ENCODE measurements around the gene CCM2.

CCM2 gene

DNA sequence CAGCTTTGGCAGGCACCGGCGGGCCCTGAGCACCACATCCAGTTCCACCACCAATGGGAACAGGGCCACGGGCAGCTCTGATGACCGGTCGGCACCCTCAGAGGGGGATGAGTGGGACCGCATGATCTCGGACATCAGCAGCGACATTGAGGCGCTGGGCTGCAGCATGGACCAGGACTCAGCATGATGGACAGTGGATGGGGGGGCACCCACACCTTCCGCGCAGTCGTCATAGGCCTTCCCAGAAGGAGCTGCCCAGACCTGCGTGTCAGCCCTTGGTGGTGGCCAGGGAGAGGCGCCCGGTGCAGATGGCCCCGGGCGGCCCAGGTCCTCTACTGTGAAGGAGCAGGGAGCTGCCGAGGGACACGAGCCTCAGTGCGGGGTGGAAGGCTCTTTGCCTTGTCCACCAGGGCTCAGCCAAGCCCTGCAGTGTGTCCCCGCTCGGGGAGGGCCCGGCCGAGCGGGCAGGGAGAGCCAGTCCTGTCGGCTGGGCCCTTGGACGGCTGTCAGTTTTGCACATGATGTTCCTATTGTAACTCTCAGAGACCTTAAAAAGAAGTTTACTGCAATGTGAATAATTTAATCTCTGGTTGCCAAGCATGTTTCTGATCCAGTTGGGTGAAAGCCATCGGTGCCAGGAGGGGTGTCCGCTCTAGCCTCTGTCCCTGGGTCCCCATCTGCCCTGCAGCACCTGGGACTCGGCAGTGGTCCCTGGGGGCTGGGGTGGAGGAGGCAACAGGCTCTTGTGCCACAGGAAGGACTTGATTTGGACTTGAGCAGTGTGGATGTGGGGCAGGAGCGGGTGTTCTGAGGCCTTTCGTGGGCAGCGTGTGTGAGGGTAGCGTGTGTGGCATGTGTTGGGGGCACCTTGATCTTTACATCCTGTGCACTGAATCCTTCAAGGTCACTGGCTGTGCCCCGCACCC lies 76.1 kb downstream of the CCM2 start:
- Histone ChIP-seq H3K9me3 (ENCODE audit: control insufficient read depth in 5 of 5, low read length in 5 of 5) (no peaks in the 10 kb centered on the region), H3K9ac (ENCODE audit: low read length in 5 of 5) (no peak overlapping the region), H3K4me1 (ENCODE audit: control insufficient read depth in 5 of 5, insufficient read depth in 5 of 5, low read length in 5 of 5) (peaks cover 0 to 9% (median 0%) of the 10 kb centered on the region in 5 donors), H3K4me3 (ENCODE audit: low read depth in 1 of 5, low read length in 5 of 5) (no peak overlapping the region), H3K36me3 (ENCODE audit: control insufficient read depth in 5 of 5, insufficient read depth in 5 of 5, low read length in 5 of 5) (peaks cover 0 to 73% (median 67%) of the 10 kb centered on the region in 5 donors), H3K27ac (ENCODE audit: low read depth, low read length) (no peak overlapping the region), H3K27me3 (ENCODE audit: control insufficient read depth in 5 of 5, insufficient read depth in 4 of 5, low read length in 5 of 5) (no peaks in the 10 kb centered on the region)

- Histone ChIP-seq H3K27ac (ENCODE audit: low read depth, low read length) (no peak overlapping the region), H3K4me1 (ENCODE audit: control insufficient read depth in 5 of 5, insufficient read depth in 5 of 5, low read length in 5 of 5) (peaks cover 0 to 11% (median 0%) of the 10 kb centered on the region in 5 donors), H3K27me3 (ENCODE audit: control insufficient read depth in 5 of 5, insufficient read depth in 4 of 5, low read length in 5 of 5) (no peaks in the 10 kb centered on the region), H3K9me3 (ENCODE audit: control insufficient read depth in 5 of 5, low read length in 5 of 5) (no peaks in the 10 kb centered on the region), H3K4me3 (ENCODE audit: low read depth in 1 of 5, low read length in 5 of 5) (no peak overlapping the region), H3K36me3 (ENCODE audit: control insufficient read depth in 5 of 5, insufficient read depth in 5 of 5, low read length in 5 of 5) (peaks cover 0 to 65% (median 59%) of the 10 kb centered on the region in 5 donors), H3K9ac (ENCODE audit: low read length in 5 of 5) (no peak overlapping the region)
Observed at GRCh38 chr7:45076946-45077345, 76.9 kb downstream of the CCM2 start.

DNA sequence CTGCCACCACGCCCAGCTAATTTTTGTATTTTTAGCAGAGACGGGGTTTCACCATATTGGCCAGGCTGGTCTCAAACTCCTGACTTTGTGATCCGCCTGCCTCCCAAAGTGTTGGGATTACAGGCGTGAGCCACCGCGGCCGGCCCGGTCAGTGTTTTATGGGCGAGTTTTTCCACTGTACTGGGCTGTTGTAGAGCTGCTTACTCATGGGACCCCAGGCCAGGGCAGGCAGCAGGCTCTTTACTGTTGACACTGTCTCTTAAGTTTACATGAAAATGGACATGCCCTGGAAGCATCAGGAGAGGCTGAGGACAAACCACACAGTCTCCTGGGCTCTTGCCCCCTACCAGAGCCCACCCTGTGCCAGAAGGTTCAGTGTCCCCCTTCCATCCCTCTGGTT lies 77.6 kb downstream of the CCM2 start:
- Histone ChIP-seq H3K9ac (ENCODE audit: low read length in 5 of 5) (no peak overlapping the region), H3K36me3 (ENCODE audit: control insufficient read depth in 5 of 5, insufficient read depth in 5 of 5, low read length in 5 of 5) (peaks cover 0 to 59% (median 53%) of the 10 kb centered on the region in 5 donors), H3K27ac (ENCODE audit: low read depth, low read length) (no peak overlapping the region)

DNA sequence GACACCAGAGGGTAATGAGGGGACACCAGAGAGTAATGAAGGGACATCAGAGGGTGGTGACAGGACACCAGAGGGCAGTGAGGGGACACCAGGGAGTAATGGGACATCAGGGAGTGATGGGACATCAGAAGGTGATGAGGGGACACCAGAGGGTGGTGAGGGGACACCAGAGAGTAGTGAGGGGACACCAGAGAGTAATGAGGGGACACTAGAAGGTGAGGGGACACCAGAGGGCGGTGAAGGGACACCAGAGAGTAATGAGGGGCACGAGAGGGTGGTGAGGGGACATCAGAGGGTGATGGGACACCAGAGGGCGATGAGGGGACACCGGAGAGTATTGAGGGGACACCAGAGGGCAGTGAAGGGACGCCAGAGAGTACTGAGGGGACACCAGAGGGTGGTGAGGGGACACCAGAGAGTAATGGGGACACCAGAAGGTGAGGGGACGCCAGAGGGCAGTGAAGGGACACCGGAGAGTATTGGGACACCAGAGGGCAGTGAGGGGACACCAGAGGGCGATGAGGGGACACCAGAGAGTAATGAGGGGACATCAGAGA lies 78.2 kb downstream of the CCM2 start:
- peaks cover 0 to 19% (median 10%) of the 10 kb centered on the region in 5 donors for H3K4me1 ChIP-seq (ENCODE audit: control insufficient read depth in 5 of 5, insufficient read depth in 5 of 5, low read length in 5 of 5)
- H3K4me3 ChIP-seq (ENCODE audit: low read depth in 1 of 5, low read length in 5 of 5) = no peak overlapping the region
- no peaks in the 10 kb centered on the region for H3K27me3 ChIP-seq (ENCODE audit: control insufficient read depth in 5 of 5, insufficient read depth in 4 of 5, low read length in 5 of 5)
- peaks cover 0 to 53% (median 47%) of the 10 kb centered on the region in 5 donors for H3K36me3 ChIP-seq (ENCODE audit: control insufficient read depth in 5 of 5, insufficient read depth in 5 of 5, low read length in 5 of 5)
- H3K27ac ChIP-seq (ENCODE audit: low read depth, low read length) = no peak overlapping the region
- H3K9ac ChIP-seq (ENCODE audit: low read length in 5 of 5) = no peak overlapping the region
- no peaks in the 10 kb centered on the region for H3K9me3 ChIP-seq (ENCODE audit: control insufficient read depth in 5 of 5, low read length in 5 of 5)

More for the DNA sequence above, 77.6 kb downstream of the CCM2 start:
- Histone ChIP-seq H3K27me3 (ENCODE audit: control insufficient read depth in 5 of 5, insufficient read depth in 4 of 5, low read length in 5 of 5) (no peaks in the 10 kb centered on the region), H3K4me3 (ENCODE audit: low read depth in 1 of 5, low read length in 5 of 5) (no peak overlapping the region), H3K4me1 (ENCODE audit: control insufficient read depth in 5 of 5, insufficient read depth in 5 of 5, low read length in 5 of 5) (peaks cover 0 to 13% (median 5%) of the 10 kb centered on the region in 5 donors), H3K9me3 (ENCODE audit: control insufficient read depth in 5 of 5, low read length in 5 of 5) (no peaks in the 10 kb centered on the region)

DNA sequence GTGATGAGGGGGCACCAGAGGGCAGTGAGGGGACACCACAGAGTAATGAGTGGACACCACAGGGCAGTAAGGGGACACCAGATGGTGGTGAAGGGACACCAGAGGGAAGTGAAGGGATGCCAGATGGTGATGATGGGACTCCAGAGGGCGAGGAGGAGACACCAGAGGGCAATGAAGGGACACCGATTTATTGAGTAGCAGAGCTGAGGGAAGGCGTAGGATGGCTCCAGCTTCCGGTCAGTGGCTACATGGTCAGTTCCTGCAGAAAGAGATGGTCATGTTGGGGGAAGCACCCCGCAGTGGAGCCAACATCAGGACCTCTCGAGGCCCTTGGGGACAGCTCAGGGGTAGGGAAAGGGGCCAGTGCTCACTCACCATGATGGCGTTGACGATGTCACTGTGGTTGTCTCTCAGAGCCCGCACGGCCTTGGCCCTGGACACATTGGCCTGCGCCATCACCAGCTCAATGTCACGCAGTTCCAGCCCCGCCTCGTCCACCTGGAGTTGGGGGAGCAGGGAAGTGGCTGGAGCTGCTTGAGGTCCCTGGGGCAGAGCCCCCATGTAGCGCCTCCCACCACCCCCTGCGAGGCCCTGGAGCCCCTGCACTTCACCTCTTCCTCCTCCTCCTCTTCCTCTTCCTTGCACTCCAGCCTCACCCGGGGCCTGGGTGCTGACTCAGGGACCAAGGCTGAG lies 80.4 kb downstream of the CCM2 start:
- Histone ChIP-seq H3K9me3 (ENCODE audit: control insufficient read depth in 5 of 5, low read length in 5 of 5) (no peaks in the 10 kb centered on the region), H3K4me1 (ENCODE audit: control insufficient read depth in 5 of 5, insufficient read depth in 5 of 5, low read length in 5 of 5) (peaks cover 0 to 23% (median 10%) of the 10 kb centered on the region in 5 donors), H3K27ac (ENCODE audit: low read depth, low read length) (no peak overlapping the region), H3K36me3 (ENCODE audit: control insufficient read depth in 5 of 5, insufficient read depth in 5 of 5, low read length in 5 of 5) (peaks cover 0 to 31% (median 24%) of the 10 kb centered on the region in 5 donors), H3K4me3 (ENCODE audit: low read depth in 1 of 5, low read length in 5 of 5) (no peak overlapping the region), H3K27me3 (ENCODE audit: control insufficient read depth in 5 of 5, insufficient read depth in 4 of 5, low read length in 5 of 5) (no peaks in the 10 kb centered on the region), H3K9ac (ENCODE audit: low read length in 5 of 5) (no peak overlapping the region)

- Histone ChIP-seq H3K4me1 (ENCODE audit: control insufficient read depth in 5 of 5, insufficient read depth in 5 of 5, low read length in 5 of 5) (peaks cover 0 to 23% (median 10%) of the 10 kb centered on the region in 5 donors), H3K27me3 (ENCODE audit: control insufficient read depth in 5 of 5, insufficient read depth in 4 of 5, low read length in 5 of 5) (no peaks in the 10 kb centered on the region), H3K27ac (ENCODE audit: low read depth, low read length) (no peak overlapping the region), H3K4me3 (ENCODE audit: low read depth in 1 of 5, low read length in 5 of 5) (no peak overlapping the region), H3K9ac (ENCODE audit: low read length in 5 of 5) (no peak overlapping the region), H3K9me3 (ENCODE audit: control insufficient read depth in 5 of 5, low read length in 5 of 5) (no peaks in the 10 kb centered on the region), H3K36me3 (ENCODE audit: control insufficient read depth in 5 of 5, insufficient read depth in 5 of 5, low read length in 5 of 5) (peaks cover 0 to 24% (median 17%) of the 10 kb centered on the region in 5 donors)
Observed at GRCh38 chr7:45080958-45081669, 81.1 kb downstream of the CCM2 start.

DNA sequence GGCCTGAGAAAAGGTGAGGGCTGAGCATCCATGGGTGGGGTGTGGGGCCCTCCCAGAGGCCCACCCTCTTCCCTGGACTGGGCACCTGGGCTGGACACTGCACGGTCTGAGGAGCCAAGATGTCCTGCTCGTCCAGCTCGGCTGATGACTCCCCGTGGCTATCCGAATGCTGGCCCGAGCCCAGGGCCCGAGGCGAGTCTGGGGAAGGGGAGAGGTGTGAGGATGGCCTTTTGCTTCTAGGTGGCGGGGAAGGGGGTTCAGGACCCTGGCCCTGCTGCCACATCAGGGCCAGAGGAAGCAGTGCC lies 81.6 kb downstream of the CCM2 start:
- Histone ChIP-seq H3K9me3 (ENCODE audit: control insufficient read depth in 5 of 5, low read length in 5 of 5) (no peaks in the 10 kb centered on the region), H3K36me3 (ENCODE audit: control insufficient read depth in 5 of 5, insufficient read depth in 5 of 5, low read length in 5 of 5) (peaks cover 0 to 18% (median 12%) of the 10 kb centered on the region in 5 donors), H3K27ac (ENCODE audit: low read depth, low read length) (no peak overlapping the region), H3K9ac (ENCODE audit: low read length in 5 of 5) (no peak overlapping the region), H3K4me3 (ENCODE audit: low read depth in 1 of 5, low read length in 5 of 5) (no peak overlapping the region), H3K27me3 (ENCODE audit: control insufficient read depth in 5 of 5, insufficient read depth in 4 of 5, low read length in 5 of 5) (no peaks in the 10 kb centered on the region), H3K4me1 (ENCODE audit: control insufficient read depth in 5 of 5, insufficient read depth in 5 of 5, low read length in 5 of 5) (peaks cover 0 to 23% (median 10%) of the 10 kb centered on the region in 5 donors)

- H3K36me3 ChIP-seq (ENCODE audit: control insufficient read depth in 5 of 5, insufficient read depth in 5 of 5, low read length in 5 of 5) = peaks cover 0 to 12% (median 6%) of the 10 kb centered on the region in 5 donors
- H3K9me3 ChIP-seq (ENCODE audit: control insufficient read depth in 5 of 5, low read length in 5 of 5) = no peaks in the 10 kb centered on the region
- H3K9ac ChIP-seq (ENCODE audit: low read length in 5 of 5) = peak overlapping the region in 1 of 5 donors; percentile 19
- H3K27me3 ChIP-seq (ENCODE audit: control insufficient read depth in 5 of 5, insufficient read depth in 4 of 5, low read length in 5 of 5) = no peaks in the 10 kb centered on the region
- no peak overlapping the region for H3K4me3 ChIP-seq (ENCODE audit: low read depth in 1 of 5, low read length in 5 of 5)
- H3K27ac ChIP-seq (ENCODE audit: low read depth, low read length) = no peak overlapping the region
- peaks cover 0 to 23% (median 10%) of the 10 kb centered on the region in 5 donors for H3K4me1 ChIP-seq (ENCODE audit: control insufficient read depth in 5 of 5, insufficient read depth in 5 of 5, low read length in 5 of 5)
Observed at GRCh38 chr7:45082031-45082830, 82.2 kb downstream of the CCM2 start.

DNA sequence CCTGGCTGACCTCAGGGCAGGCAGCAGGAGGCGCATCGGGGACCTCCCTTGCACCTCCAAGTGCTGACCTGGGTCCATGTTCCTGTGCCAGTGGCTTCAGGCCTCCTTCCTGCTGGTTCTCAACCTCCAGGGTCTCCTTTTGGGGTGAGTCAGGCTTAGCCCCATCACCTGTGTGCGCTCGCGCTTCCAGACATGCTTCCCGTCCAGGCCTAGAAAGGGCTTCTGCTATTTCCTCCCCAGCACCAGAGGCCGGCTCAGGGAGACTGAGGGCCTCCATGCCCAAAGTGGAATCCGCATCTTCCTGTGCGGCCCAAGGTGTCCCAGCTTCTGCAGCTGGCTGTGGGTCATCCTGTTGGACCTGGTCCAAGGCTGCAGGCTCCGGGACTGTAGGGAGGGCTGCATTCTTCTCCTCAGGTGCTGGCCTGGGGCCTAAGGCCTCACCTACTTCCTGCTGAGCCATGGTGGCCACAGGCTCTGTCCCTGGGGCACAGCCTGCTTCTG lies 82.9 kb downstream of the CCM2 start:
- Histone ChIP-seq H3K9ac (ENCODE audit: low read length in 5 of 5) (peak overlapping the region in 1 of 5 donors; percentile 19), H3K36me3 (ENCODE audit: control insufficient read depth in 5 of 5, insufficient read depth in 5 of 5, low read length in 5 of 5) (peaks cover 0 to 6% (median 2%) of the 10 kb centered on the region in 5 donors), H3K27ac (ENCODE audit: low read depth, low read length) (no peak overlapping the region), H3K4me3 (ENCODE audit: low read depth in 1 of 5, low read length in 5 of 5) (no peak overlapping the region), H3K27me3 (ENCODE audit: control insufficient read depth in 5 of 5, insufficient read depth in 4 of 5, low read length in 5 of 5) (no peaks in the 10 kb centered on the region), H3K9me3 (ENCODE audit: control insufficient read depth in 5 of 5, low read length in 5 of 5) (no peaks in the 10 kb centered on the region), H3K4me1 (ENCODE audit: control insufficient read depth in 5 of 5, insufficient read depth in 5 of 5, low read length in 5 of 5) (peaks cover 0 to 26% (median 10%) of the 10 kb centered on the region in 5 donors)

All from subcutaneous abdominal adipose tissue (tissue), 5 donors.